SH-SY5Y (cell line): ENCODE data around the gene KDM7A.

ENCODE experiments used
- GATA2 ChIP-seq: IDR thresholded peaks from 2 replicates; pipeline ENCODE4 v1.6.1; 2011; ENCODE audit warnings: mild to moderate bottlenecking, low read depth, low read length
- GATA3 ChIP-seq: IDR thresholded peaks from 2 replicates; pipeline ENCODE4 v1.6.1; 2011; ENCODE audit warnings: low read depth, mild to moderate bottlenecking, low read length, moderate library complexity

- no peak for TF ChIP-seq GATA2
- TF ChIP-seq GATA3: no peak
These were observed at the start of gene KDM7A for GRCh38 chr7:140176811-140177702.
